Stimulated activated CD4-positive, alpha-beta T cell treated with anti-CD3 and anti-CD28 coated beads, TNF-alpha, amount 100 ng/mL, for 24 hours (primary cell): ENCODE data around the gene TCOF1.
A peak's percentile ranks its signal among the peaks of the same experiment; 100 is the strongest.

Experiments
- DNase-seq, 3 experiments: peaks; one replicate each; pipeline ENCODE4 v3.0.0-alpha.2; 2020; ENCODE audit warnings: low read depth in 3 of 3

The TCOF1 gene

DNA sequence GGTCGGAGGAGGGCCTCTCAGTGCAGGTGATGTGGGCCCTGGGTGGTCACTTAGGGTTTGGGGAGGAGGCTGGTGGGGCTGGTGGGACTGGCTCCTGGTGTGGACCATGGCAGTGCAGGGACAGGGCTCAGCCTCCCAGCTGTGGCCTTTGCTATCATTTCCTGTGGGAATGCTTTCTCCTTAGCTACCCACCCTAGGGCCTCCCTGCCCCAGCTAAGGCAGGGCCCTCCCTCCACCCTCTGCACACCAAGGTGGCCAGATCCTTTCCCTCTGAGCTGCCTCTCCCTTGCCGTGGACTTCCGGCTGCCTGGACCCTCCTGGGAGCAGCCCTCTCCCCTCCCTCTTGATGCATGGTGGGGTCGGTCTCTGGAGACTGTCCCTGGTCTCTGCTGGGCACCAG, 32.1 kb upstream of the TCOF1 start:
- no peak for DNase-seq

DNA sequence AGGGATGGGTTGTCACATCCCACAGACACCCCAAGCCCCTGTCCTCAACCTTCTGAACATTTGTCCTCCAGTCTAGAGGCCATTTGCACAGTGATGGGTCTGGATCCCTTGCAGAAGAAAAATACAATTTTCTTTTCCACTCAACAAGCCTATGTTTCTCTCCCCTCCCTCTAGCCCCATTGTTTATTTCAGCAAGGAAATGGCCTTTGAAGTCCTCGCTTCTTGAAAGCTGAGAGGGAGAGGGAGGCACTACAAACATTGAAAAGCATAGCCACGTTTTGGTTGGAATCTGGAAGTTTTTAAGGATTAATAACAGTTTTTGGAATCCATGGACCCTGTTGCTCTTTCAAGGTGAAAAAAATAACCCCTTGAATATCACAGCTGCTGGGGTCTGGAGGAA, 30.8 kb upstream of the TCOF1 start:
- DNase-seq: no peak

DNA sequence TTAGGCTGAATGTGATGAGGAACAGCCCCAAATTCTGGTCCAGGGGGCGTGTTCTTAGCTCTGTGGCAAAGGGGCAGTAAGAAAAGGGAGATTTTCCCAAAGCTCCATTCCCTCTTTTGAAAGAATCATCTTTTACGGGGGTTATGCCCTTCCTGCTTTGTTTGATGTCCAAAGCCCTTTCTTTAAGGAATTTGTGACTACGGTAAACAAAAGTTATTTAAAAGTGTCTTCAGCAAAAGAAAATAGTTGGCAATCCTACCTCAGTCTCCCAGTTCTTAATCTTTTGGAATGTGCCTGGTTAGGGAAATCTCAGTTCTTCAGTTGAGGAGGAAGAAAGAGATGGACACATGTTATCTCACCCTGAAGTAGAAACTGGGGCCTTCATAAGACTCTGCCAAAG, 30.4 kb upstream of the TCOF1 start:
- DNase-seq: no peak

DNA sequence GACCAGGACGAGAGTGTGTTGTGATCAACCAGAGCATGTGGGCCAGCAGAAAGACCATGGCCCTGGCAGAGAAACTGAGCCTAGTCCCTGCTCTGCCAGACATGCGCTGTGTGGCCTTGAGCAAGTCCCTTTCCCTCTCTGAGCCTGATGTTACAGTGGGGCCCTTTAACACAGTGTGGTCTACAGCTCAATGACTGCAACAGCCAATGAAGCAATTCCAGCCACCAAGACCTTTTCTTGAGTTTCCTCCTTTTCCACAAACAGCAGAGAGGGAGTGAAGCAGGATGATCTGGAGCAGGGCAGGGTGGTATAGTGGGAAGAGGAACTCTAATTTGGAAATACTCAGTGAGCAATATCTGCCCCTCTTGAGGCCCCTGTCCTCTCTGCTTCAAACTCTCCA, 29.0 kb upstream of the TCOF1 start:
- no peak for DNase-seq

DNA sequence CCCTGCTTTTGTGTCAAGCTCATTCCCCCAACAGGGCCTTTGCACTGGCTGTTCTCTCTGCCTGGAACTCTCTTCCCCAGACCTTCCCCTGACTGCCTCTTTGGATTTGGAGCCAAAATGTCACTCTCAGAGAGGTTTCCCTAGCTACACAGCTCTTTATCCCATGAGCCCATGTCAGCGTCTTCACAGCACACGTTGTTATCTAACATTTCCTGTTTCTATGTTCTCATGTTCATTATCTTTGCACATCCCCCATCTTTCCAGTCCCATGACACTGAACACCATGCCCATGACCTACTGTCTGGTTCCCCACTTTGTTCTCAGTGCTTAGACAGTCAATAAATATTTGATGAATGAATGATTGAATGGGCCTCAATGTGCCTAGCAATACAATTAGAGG, 28.5 kb upstream of the TCOF1 start:
- DNase-seq: no peak

DNA sequence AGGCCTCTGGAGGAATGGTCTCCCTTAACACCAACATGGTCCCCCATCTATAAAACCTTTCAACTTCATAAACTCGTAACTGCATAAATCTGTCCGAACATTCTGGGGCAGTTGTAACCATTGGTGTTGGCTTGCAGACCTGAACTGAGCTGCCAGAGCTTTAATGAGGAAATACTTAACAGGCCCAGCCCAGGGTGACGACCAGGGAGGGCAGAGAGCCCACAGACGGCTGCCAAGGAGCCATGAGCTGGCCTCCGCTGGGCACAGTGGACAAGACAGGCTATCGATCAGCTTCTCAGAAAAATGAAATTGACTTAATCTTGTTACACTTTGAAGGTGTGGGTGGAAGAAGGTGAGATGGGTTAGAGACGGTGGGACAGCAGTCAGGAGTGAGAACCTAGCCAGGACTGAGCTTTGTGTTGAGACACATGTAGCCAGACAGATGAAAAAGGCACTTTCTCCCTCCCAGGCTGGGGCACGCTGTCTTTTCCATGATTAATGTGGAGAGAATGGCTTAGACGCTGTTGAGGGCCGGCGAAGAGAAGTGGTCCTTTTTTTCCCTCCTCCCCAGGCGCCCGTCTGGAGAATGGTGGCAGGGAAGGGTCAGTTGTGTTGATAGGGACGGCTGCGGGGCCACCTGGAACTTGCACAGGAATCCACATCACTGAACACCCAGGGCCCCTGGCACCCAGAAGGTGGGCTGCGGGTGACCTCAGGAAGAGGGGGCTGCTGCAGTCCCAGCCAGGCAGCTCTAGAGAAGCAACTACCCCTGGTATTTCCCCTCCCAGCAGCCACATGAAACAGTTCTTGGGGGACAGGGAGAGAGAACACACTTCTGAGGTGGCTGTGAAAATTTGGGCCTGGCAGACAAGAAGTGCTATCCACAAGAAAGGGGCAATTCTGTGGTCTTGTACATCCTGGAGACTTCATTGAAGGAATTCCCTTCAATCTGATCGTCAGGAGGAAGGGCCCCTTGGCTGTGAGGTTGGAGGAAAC, 27.3 kb upstream of the TCOF1 start:
- no peak for DNase-seq

DNA sequence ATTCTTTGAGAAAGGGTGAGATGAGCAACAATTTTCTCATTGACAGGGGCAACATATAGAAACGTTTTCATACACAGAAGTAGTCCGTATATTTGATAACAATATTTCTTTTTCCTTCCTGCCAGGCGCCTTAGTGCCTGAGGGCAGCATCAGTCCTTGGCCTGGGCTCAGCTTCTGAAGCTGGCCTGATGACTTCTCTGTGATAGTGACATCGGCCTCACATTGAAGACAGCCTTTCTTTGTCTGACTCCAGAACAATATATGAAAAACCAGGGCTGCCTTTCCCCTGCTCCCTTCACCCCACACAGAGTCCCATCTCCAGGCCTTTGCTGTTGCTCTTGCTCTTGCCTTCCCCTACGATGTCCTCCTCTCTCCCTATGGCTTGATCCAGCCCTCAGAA, 24.1 kb upstream of the TCOF1 start:
- DNase-seq: no peak

DNA sequence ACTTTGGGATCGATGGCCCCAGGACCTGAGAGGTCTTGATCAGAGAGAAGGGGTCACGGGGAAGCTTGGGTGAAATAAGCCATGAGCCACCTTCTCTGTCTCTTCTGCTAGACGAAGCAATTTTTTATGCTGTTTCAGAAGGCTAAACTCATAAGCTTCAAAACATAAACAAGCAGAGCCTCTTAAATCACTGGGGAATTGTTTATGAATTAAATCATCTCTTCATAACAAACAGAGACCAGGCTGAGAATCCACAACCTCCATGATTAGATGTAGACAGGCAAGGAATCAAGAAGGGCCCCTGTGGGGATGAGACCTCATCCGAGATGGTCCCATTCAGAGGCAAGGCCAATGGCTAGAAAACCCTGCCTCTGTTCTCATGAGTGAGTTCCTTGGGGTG, 21.7 kb upstream of the TCOF1 start:
- no peak for DNase-seq

DNA sequence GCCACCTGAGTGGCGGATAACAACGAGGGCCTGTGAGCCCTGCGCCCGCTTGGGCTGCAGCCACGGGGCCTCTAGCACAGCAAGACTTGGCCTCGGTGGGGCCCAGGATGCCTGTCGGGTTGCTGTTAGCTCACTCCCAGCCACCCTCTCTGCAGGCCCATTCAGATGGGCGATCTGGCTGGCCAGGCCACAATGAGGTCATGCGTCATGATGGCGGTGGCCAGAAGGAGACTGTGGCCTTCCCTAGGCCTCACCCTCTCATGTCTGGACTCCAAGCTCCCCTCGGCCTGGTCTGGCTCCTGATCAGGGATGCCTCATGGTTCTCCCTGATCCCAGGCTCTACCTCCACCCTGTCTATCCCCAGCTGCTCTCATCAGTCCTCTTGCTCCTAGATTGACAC, 19.0 kb upstream of the TCOF1 start:
- no peak for DNase-seq

DNA sequence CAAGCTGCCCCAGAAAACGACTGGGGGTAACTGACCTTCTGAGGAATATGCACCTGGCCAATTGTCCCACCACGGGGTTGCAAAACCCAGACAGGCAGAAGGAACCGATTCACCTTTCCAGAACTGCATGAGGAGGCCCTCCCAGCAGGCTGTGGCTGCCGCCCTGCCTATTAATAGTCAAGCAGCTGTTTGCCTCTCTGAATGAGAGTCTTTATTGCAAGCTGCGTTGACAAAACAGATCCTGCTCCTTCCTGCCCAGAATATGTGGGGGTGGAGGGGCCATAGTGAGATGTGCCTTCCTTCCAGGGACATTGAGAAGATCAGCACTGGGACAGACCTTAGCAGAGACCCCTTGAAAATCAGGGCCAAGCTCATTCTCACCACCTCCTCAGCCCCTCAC, 18.3 kb upstream of the TCOF1 start:
- no peak for DNase-seq

DNA sequence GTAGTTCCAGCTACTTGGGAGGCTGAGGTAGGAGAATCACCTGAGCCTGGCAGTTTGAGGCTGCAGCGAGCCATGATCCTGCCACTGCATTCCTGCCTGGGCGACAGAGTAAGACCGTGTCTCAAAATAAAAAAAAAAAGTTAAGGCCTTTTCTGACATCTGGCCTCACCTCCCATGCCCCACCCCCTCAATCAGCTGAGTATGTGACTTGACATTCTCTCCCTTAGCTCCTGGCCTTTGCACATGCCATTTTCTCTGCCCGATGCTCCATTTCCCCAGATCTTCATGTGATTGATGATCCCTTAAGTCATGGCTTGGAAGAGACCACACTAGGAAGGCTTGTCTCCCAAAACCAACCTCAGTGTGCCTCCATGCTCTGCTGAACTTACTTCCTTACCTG, 17.7 kb upstream of the TCOF1 start:
- DNase-seq: no peak

DNA sequence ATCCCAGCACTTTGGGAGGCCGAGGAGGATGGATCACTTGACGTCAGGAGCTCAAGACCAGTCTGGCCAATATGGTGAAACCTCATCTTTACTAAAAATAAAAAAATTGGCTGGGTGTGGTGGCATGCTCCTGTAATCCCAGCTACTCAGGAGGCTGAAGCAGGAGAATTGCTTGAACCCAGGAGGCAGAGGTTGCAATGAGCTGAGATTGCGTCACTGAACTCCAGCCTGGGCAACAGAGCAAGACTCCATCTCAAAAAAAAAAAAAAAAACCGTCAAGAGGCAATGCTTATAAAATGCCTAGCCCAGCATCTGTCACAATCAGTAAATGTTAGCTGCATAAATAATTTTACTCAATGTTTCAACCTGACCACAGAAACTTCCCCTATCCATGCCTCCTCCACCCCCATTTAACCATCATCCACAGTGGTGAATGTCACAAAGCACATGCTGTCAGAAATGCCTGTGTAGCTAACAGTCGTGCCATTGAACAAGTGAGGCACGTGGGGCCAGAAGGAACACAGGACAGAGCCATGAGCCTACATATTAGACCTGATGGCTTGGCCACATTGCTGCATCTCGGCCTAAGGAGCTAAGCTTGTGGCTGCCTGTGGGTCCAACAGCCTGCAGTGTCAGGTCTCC, 16.8 kb upstream of the TCOF1 start:
- DNase-seq: no peak

DNA sequence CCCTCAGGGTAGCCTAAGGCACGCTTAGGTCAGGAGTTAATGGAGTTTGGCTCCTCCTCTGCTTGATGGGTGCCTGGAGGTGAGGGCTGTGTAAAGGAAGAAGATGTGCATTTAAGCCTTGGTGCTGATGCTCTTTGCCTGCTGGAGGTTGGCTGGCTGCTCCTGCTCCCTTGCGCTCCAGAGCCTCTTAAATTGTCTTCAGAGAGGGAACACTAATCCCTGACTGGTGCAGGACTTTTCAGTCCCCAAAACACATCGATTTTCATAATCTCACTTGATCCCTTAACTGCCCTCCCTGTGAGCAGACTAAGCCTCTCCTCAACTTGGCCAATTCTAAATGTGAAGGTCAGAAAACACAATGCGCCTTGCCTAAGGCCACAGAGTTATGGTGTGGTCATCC, 16.2 kb upstream of the TCOF1 start:
- DNase-seq: no peak

DNA sequence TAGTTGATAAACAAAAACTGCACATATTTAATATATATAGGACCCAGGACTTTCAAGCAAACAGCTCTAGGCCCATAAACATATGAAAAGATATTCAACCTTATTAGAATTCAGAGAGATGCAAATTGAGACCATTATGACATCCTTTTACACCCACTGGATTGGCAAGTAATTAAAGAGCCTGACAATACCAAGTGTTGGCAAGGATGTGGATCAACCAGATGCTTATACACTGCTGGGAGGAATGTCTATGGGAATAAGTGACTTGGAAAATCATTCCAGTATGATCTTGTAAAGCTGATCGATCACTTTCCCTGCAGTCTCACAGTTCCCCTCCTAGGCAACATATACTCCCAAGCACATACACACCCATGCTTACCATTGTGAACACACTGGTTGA, 15.5 kb upstream of the TCOF1 start:
- no peak for DNase-seq

DNA sequence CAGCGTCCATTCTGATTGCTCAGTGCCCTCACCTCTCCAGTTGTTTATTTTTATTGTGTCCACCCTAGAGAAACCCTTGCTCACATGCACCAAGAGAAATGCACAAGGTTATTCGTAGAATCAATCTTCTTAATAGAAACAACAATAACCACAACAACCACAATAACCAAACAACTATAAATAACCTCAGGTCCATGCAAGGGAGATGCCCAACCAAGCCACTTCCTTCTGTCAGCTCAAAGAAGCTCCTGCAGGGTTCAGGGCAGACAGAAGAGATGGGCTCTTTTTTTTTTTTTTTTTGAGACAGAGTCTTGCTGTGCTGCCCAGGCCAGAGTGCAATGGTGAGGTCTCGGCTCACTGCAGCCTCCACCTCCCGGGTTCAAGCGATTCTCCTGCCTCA, 14.9 kb upstream of the TCOF1 start:
- no peak for DNase-seq

DNA sequence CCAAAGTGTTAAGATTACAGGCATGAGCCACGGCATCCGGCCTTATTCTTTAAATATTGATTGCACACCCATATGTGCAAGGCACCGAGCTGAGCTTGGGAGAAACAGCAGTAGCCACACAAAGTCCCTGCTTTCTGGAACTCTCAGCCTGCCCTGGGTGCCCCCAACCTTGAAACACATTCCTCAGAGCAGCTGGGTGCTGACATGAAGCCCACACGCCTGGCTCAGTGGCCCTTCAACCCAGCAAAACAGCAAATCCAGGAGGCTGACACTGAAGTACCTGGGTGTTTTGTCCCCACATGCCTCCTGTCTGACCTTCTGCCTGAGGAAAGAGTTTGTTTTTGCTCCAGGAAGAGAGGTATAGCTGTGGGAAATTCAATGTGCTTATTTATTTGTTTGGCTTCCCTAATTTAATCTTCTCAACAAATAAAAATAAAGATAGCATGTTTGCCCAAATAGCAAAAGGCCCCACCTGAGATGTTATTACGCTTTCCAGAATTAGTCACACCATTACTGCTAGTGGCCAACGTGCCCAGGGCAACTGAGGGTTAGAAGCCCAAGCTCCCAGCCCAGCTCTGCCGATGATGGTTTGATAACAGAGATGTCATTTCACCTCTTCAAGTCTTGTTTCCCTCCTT, 13.4 kb upstream of the TCOF1 start:
- DNase-seq: no peak

DNA sequence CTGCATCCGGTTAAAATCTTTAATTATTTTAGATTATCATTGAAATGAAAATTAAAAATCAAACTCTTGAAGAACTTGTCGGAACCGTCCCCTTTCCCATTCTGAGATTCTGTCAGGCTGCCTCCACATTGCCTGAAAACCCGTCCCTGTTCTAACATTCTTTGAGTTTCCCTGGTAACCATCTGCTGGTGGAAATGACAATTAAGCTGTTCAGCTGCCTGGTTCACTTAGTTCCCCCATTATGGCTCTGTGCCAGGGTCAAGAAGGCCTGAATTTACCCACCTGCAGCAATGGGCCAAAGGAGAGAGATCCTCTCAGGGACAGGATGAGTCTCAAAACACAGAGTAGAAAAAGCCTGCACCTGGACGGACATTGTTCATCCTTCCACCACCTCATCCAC, 11.8 kb upstream of the TCOF1 start:
- DNase-seq: no peak

DNA sequence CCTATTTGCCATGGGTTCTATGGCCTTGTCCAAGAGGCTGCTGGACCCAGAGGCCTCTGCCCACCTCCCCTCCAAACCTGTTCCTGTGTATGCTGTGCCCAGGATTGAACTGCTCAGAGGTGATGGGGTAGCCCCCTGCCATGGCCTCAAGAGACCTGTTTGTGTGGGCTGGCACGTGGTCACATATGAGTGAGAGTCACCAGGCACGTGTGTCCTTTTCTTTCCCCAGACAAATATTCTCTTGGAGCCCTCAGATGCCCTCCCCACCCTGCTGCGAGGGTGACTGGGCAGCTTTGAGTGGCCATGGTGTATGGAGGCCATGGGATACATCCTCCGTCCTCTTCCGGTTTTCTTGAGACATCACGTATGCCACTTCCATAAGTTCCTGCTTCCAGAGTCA, 10.9 kb upstream of the TCOF1 start:
- DNase-seq: no peak

DNA sequence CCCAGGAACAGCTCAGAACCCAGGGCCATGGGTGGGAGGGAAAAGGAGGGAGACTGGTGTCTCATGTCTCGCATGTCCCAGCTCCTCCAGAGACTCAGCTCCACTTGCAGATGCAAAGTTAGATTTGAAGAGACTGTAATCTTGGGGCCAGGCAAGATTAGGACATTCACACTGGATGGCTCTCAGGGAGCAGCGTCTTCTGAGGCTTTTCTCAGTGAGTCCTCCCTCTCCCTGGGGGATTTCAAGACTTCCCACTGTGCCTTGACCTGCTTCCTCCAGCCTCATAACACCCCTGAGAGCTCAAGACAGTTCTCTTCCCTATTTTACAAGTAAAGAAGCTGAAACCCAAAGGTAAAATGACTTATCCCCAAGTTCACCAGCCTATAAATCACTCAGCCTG, 10.5 kb upstream of the TCOF1 start:
- no peak for DNase-seq

DNA sequence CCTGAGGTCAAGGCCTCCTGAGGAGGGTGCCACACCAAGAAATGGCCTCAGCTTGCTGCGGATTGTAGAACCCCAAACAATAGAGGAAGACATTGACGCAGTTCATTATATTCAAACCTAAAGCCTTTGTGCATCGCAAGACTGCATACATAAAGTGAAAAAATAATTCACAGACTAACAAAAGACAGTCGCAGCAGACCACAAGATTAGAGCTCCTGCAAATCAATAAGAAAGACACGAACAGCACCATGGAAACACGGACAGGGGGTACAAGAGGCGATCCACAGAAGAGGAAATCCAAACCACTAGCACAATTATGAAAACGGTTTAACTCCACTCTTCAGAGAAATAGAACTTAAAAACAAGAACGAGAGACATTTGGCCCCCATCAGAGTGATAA, 10.0 kb upstream of the TCOF1 start:
- DNase-seq: no peak

DNA sequence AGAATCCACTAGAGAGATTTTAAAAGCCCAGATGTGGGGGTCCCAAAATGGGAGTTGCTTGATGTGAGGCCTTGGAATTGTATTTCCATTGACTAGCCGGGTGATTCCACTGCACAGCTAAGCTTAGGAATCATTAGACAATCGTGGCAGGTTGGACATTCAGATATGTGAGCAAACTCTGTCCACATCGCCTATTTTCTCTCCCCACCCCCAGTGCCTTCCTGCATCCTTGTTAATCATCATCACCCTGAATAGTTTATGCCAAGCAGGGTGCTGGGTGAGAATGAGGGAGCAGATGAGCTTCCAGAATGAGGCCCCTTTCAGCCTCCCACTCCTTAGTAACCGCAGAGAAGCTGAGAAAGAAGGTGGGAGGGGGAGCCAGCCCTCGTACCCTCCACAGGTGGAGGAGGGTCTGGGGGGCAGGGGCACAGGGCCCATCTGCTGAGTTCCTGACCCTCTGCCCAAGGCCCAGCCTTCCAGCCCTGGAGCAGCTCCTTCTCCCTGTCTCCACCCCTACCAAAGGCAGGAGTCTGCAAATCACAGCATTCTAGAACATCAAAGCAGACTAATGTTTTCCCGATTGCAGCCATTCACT, 7.7 kb upstream of the TCOF1 start:
- DNase-seq: no peak

DNA sequence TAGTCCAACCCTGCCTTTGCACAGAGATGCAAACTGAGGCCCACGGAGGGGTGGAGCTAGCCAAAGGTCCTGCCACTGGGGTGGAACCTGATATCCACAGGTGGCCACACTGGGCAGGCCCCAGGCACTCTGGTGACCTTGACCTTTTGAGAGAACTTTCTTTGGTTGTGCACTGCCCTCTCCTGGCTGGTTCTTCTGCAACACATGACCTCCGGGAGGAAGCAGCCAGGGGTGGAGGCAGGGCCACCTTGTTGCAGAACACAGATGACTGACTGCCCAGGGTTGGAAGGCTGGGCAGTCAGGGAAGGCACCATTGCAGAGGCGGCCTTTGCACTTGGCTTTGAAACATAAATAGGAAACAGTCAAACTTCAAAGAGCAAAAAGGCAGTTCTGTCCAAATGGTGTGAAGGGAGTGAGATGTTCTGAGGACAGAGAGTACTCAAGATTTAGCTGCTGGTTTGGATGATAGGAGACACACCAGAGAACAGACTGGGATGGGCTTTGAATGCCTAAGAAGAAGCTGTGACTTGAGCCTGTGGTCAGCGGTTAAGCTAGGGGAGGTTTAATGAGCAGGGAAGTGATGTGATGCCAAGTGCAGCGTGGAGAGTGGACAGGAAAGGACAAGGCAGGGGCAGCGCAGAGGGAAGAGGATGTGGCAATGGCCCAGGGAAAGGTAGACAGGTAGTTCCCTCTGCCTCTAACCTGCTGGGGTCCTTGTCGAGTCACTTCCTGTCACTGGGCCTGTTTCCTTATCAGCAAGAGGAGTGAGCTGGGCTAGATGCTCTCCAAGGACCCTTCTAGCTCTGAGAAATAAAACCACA, 6.8 kb upstream of the TCOF1 start:
- peak in 2 of 3 experiments; percentile 13 to 40 for DNase-seq
